Activated gamma-delta T cell treated with Interleukin-2 at 50 U/mL for 16 hours (primary cell): ENCODE measurements around the gene P4HB.
A peak's percentile ranks its signal among the peaks of the same experiment; 100 is the strongest.
"Not testable (repeated sequence)": the region's sequence is repeated elsewhere in the genome, so short reads cannot be mapped to it uniquely, and the experiment has no call there.

Experiments
- DNase-seq: peaks from one replicate; pipeline ENCODE4 v3.0.0-alpha.2; 2020

The P4HB gene

DNA sequence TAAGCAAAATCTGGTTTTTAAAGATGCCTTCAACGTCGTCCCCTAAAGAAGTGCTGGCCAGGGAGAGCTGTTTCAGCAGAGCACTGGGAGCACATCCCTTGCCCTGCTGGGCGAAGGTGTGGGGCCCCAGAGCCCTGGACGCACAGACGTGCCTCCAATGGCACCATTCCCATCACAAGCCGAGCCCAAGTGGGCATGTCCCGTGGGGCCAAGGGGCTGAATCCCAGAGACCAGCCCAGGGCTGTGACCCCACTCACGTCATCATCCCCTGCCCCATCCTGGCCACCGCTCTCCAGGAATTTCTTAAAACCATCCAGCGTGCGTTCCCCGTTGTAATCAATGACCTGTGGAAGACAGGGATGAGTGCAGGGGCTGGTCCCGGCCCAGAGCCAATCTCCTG, 15.4 kb downstream of the P4HB start:
- no peak for DNase-seq

DNA sequence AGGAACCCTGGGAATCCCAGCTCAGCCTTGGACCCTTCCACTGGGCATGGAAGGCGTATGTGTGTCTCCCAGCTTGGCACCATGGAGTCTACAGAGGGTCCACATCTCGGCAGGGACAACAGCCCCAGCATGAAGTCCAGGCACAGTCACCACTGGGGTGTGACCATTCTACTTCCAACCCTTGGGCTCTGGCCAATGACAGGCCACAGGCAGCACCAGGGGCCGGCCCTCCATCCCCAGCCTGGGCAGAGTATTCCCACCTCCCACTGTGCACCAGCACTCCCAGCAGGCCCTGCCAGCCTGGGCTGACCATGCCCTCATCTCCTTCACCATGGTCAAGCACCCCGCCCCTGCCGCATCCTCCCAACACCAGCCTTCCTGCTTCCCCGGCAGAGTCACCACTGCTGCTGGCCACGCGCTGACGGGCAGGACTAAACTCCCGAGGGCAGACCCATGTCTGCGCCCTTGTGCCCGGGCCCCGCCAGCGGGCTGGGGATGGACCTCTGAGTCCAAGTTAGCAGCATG, 15.9 kb downstream of the P4HB start:
- DNase-seq: no peak

GRCh38 chr17:81843713-81844326, 16.5 kb downstream of the P4HB start:
- DNase-seq: no peak

DNA sequence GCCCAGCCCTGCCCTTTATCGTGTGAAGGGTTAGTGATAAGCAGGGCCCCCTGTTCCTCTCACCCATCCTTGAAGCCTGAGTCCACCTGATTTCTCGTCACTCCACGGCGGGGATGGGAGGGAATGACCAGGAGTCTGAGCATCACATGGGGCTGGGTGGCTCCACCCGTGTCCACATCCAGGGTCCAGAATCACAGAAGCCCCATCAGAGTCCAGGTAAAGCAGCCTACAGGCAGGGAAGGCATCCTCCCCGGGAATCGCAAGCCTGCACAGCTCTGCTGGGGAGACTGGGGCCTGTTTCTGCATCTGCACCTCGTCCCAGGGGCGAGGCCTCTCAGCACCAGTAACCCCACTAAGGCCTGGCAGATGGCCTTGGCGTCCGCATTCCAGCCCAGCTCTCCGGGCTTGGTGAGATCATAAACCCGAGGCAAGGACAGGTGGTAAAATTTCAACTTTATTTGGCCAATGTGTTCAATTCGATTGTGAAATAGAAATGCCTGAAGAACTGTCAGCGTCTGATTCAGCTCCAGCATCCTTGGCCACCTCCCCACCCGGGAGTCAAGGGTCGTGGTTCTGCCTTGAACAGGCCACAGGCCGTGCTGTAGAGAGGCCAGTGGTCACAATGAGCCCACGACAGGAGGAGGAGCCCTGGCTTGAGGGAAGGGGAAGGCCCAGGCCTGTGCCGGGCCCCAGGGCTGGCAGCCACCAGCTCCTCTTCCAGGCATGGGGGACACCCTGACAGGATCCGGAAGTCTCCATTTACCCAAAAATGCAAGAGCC, 17.4 kb downstream of the P4HB start:
- DNase-seq: no peak

GRCh38 chr17:81842378-81842724, 18.0 kb downstream of the P4HB start:
- DNase-seq: no peak

- no peak for DNase-seq
Measured at GRCh38 chr17:81841866-81842265, 18.5 kb downstream of the P4HB start.

DNA sequence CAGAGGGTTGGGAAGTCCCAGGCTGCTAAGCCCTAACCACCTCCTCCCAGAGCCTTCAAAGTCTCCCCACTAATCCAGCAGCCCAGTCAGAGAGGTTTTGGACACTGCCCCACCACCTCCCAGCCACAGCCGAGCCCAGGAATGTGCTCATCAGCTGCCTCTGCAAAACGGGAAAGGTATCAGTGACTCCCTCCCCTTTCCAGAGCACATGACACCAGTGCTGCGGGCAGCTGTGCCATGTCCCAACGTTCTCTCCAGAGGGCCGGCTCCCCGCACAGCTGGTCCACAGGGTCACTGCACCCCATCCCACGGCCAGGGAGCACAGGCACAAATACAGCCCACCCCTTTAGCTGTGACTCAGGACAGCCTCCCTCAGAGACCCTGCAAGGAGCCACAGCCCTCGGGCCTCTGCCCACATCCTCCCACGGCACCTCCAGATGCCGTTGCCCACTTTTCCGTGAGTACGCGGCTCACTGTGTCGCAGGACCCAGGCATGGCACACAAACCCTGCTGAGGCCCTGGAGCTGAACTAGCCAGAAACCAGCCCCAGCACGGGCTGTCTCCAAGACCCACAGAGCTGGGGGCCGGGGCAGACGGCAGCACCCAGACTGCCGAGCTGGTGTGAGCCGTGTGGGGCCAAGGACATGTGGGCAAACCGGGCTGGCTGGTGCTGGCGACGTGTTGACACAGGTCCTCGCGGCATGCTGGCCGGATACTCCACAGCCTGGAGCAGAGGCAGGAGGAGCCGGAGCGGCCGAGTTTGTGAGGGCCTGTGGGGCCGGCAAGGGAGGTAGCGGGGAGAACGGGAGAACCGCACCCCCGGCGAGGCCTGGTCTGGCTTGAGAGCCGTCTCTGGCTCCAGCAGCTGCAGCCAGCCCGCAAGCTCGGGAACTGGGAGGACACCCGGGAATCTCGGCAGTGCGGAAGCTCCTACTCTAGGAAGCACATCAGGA, 19.2 kb downstream of the P4HB start:
- DNase-seq: no peak

GRCh38 chr17:81840059-81840458, 20.3 kb downstream of the P4HB start:
- DNase-seq: not testable (repeated sequence)

DNA sequence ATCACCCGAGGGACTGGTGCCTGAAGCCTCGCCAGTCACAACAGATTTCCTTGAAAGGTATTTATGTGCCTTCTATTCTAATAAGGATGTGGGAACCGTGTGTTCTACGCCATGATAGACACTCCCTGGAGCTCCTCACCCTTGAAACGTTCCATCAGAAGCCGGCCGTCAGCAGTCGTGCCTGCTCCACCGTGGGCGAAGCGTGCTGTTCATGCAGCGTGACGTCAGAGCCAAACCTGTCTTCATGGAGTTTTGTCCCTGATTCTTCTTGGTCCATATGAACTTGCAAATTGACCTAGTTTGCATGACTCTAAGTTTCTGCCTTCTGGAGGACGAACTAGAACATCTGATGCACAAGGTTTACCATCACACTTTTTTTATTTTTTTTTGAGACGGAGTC, 21.0 kb downstream of the P4HB start:
- DNase-seq: no peak

DNA sequence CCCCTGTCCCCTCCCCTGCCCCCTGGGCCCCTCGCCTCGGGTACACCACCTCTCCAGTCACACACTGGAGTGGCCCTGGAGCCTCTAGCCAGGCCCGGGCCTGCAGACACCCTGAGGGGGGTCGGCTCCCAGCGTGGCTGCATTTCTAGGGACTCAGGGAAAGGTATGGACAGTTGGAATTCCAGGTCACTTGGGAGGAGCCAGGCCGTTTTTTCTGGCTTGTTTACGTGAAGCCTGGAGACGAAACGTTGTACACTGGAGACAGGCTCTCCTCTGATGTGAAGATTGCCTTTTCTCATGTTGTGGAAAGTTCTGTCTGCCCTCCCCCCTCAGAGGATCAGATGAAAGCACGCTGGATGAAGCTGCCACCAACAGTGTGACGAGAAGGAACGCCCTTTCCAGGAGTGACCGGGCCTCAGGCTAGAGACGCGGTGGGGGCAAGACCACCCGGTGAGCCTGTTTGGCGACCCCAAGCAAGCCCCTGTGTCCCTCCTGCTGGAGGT, 21.5 kb downstream of the P4HB start:
- DNase-seq: no peak

GRCh38 chr17:81837641-81838040, 22.7 kb downstream of the P4HB start:
- DNase-seq: no peak

DNA sequence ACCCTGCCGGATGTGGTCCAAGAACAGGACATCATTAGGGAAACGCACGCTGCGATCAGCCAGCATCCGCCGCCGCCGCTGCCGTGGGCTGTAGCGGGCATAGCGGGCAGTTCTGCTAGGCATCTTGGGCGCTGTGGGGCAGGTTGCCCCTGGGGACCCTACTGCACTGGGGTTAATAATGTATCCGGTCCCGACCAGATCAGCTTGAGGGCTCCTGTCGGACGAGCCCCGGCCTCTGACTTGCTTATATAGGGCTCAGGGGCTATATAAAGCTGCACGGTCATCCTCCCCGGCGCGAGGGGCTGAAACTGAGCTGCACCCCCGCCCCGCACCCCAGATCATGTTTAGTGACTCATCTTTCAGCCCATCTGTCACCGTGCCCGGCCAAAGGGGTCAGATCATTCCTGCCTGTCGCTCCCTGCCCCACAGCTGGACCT, 25.5 kb downstream of the P4HB start, which contains the start of gene PPP1R27:
Gene PPP1R27, minus strand, starts transcription at position 220 of the 437 bp plus-strand sequence. Its CDS starts 97 bp downstream, at position 123.
- no peak for DNase-seq

DNA sequence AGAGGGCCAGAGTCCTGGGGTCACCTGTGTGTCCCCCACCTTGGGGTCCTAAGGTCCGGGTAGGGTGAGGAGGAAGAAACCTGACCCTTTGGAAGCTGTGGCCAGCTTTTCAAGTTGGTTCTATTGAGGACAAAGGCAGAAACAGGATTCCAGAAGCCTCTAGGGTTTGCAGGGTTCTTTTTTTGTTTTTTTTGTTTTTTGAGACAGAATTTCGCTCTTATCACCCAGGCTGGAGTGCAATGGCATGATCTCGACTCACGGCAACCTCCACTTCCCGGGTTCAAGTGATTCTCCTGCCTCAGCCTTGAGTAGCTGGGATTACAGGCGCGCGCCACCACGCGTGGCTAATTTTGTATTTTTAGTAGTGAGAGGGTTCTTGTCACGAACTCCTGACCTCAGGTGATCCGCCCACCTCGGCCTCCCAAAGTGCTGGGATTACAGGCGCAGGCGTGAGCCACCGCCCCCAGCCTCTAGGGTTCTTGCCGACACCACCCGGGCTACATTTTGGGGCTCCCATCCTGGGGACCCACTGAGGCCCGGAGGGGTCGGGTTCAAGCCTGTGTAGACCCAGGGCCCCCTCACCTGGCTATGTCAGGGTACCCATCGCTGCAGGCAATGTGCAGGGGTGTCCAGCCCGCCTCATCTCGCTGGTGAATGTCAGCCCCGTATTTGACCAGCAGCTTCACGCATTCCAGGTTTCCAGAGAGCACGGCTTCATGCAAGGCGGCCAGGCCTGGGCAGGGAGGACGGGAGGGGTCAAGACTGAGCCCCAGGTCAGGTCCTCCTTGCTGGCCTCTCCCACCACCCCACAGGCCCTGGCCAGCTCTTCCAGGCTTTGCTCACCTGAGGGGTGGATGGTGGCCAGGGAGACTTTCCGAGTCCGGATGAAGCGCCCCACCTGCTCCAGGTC, 26.2 kb downstream of the P4HB start:
- no peak for DNase-seq

DNA sequence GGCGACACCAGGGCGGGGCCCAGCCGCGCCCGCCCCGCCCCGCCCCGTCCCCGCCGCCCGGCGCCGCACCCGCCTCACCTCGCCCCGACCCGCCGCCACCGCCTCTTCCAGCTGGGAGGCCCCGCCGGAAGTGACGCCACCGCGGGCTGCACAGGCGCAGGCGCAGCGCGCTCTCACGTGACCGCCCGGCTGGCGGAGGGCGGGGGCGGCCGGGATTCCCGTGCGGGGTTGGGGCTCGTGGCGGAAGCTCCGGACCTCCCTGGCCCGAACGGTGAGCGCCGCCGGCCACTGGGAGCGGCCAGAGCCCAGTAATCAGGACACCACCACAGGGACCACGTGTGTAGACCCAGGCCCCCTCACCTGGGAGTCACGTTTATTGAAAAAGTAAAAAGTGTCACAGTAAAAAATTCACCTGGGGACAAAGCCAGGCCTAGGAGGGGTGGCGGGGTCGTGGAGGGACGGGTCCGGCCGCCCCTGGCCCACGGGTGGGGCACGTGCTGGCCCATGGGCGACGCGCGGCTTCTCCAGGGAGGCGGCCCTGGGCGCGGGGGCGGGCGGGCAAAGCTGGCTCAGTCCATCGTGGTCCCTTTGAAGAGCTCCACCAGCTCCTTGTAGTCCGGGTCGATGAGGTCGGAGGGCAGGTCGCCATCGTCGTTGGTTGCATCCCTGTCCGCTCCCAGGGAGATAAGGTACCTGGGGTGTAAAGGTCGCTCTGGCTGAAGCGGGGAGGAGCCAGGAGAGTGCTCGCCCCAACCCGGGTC, 27.0 kb downstream of the P4HB start, which contains the start of gene MCRIP1:
Gene MCRIP1, minus strand, starts transcription at position 132 of the 761 bp plus-strand sequence. CDS start 8,785 bp downstream, outside the sequence.
- DNase-seq: peak; percentile 89

GRCh38 chr17:81832608-81833159, 27.7 kb downstream of the P4HB start:
- DNase-seq: peak; percentile 17

DNA sequence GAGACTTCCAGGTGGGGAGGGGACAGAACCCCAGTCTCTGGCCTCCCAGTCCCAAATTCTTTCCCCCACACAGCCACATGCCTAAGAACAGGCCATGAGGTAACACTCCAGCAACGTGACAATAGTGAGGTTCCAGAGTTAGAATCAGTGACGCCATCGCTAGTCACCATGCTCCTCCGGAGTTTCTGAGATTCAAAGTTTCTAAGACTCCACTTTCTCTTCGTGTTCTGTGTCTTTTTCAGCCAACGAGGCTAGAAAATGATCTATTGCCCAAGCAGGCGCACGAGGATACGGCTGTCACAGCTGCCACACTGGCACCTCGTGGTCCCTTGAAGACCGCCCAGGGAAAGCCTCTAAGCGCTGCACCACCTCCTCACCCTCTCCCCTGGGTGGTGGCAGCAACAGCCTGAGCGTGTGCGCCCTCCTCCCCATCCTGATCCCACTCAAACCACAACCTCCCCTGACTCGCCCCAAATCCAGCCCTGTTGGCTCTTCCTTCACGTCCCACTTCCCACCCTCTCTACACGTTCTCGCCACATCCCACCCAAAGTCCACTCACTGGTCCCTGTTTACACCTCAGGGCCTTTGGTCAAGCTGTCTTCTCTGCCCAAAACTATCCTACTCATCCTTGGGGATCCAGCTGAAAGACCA, 28.3 kb downstream of the P4HB start:
- peak; percentile 33 for DNase-seq

GRCh38 chr17:81831563-81831956, 28.8 kb downstream of the P4HB start:
- no peak for DNase-seq

DNA sequence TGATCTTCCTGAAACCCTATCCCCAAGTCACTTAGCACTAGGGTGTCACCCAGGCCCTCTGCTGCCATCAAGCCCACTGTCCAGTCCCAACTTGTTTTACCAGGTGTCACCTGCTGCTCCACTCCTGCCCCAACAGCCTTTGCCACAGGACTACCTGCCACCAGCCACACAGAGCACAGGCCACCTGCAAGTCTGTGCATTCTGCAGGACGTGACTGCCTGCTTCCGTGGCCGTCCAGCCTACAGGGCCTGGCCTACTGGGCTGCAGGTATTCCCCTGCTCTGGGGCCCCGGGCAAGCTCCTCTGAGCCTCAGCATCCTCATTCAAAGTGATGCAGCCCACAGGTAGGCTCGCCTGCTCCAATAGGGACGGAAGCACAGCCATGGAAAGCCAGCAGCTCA, 30.5 kb downstream of the P4HB start:
- DNase-seq: no peak

- no peak for DNase-seq
Measured at GRCh38 chr17:81828656-81829055, 31.7 kb downstream of the P4HB start.
